Left lung (tissue), 10 donors: ENCODE results near the gene TXNDC2. TPM values are rescaled to one million over a fixed set of nuclear protein-coding genes. Genes with fewer than 3 reads are reported as not detected.

Experiments used
- ATAC-seq: fragments of 200-7000 bp; cut with Tn5 transposase; one replicate; pipeline ENCODE4 v1.9.1; 2020; ENCODE audit warnings: moderate library complexity
- DNase-seq, 4 donors: peaks; one replicate each; pipeline ENCODE4 v3.0.0-alpha.2; 2013 to 2020
- H3K27ac ChIP-seq, 2 donors: fragments of 200-600 bp; sonication (generic) in 1 of 2; one replicate each; pipeline versions ENCODE4 v1.5.0 to v1.8.0; 2020 to 2021
- H3K27me3 ChIP-seq, 2 donors: fragments of 200-600 bp; sonication (generic) in 1 of 2; one replicate each; pipeline versions ENCODE4 v1.5.0 to v1.8.0; 2020 to 2021
- H3K36me3 ChIP-seq, 2 donors: fragments of 200-600 bp; sonication (generic) in 1 of 2; one replicate each; pipeline versions ENCODE4 v1.5.0 to v1.8.0; 2020 to 2021
- H3K4me1 ChIP-seq, 2 donors: fragments of 200-600 bp; one replicate each; pipeline ENCODE4 v1.8.0; 2021
- H3K4me3 ChIP-seq, 2 donors: fragments of 200-600 bp; sonication (generic) in 1 of 2; one replicate each; pipeline versions ENCODE4 v1.5.0 to v1.8.0; 2020 to 2021; ENCODE audit warnings: mild to moderate bottlenecking in 1 of 2
- H3K9me3 ChIP-seq, 2 donors: fragments of 200-600 bp; sonication (generic) in 1 of 2; one replicate each; pipeline versions ENCODE4 v1.5.0 to v1.8.0; 2020 to 2021
- intact Hi-C, 2 donors: fragments of 100-400 bp; cut with DNase I; formaldehyde crosslinking; loops; one replicate each; pipeline versions ENCODE4 v1.11.2 to v1.14.2; 2022
- polyA plus RNA-seq, 6 donors: library from polyadenylated mRNA; unstranded; fragments of 120-200 nt; gene quantifications; one replicate each; pipeline ENCODE4 v1.2.1, GENCODE V29; 2013; ENCODE audit not compliant: insufficient read length in 6 of 6
- total RNA-seq, 2 donors: library from RNA; stranded (reverse); fragmentation: NEBNext Ultra II Directional; extraction: Animal tissue kit (Norgen Biotek cat#: 25700); gene quantifications; one replicate each; pipeline ENCODE4 v1.2.1, GENCODE V29; 2021
- TF ChIP-seq, protein P1 (sequence below), 2 donors: fragments of 200-600 bp; sonication (generic) in 1 of 2; IDR thresholded peaks; one replicate each; pipeline versions ENCODE4 v1.5.0 to v1.8.0; 2021; ENCODE audit warnings: antibody characterized with exemption in 2 of 2
- donor health status: DM: no; HTN: yes; CAD: no.
- donor health status: DM: no; HTN: no; CAD: no.

Gene TXNDC2
- total and polyA plus RNA-seq, 8 donors: 0.08 to 0.36 (median 0.18) TPM; not detected in 1

DNA sequence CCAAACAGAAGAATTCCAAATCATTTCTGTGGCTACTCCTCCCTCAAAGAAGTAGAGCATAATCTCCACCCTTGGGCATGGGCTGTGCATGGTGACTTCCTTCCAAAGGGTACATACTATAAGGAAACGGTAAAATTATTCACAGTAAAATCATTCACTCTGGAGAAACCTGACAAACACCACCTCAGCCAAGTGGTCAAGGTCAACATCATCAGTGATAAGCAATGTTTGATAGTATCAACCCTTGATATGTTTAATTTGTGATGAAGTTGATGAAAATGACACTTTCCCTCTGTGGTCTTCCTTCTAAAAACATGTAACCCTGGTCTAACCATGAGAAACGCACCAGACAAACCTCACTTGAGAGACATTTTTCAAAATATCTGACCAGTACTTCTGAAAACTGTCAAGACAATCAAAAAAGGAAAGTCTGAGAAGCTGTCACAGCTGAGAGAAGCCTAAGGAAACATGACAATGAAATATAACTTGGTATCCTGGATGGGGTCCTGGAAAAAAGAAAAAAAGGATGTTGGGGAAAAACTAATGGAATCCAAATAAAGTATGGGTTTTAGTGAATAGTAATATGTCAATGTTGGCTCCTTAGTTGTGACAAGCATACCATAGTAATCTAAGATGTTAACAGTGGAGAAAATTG is 9.4 kb upstream of the TXNDC2 start:
- no peaks in the 10 kb centered on the region for H3K27me3 ChIP-seq
- peak overlapping the region; percentile 80 to 89 for H3K27ac ChIP-seq
- intact Hi-C loops: no loop called here
- H3K4me1 ChIP-seq: peaks cover 0 to 8% of the 10 kb centered on the region in 2 donors
- ATAC-seq (no peak), DNase-seq (no peak)
- no peak overlapping the region for H3K4me3 ChIP-seq
- no peaks in the 10 kb centered on the region for H3K36me3 ChIP-seq
- H3K9me3 ChIP-seq: no peaks in the 10 kb centered on the region
- TF ChIP-seq, protein P1, sequence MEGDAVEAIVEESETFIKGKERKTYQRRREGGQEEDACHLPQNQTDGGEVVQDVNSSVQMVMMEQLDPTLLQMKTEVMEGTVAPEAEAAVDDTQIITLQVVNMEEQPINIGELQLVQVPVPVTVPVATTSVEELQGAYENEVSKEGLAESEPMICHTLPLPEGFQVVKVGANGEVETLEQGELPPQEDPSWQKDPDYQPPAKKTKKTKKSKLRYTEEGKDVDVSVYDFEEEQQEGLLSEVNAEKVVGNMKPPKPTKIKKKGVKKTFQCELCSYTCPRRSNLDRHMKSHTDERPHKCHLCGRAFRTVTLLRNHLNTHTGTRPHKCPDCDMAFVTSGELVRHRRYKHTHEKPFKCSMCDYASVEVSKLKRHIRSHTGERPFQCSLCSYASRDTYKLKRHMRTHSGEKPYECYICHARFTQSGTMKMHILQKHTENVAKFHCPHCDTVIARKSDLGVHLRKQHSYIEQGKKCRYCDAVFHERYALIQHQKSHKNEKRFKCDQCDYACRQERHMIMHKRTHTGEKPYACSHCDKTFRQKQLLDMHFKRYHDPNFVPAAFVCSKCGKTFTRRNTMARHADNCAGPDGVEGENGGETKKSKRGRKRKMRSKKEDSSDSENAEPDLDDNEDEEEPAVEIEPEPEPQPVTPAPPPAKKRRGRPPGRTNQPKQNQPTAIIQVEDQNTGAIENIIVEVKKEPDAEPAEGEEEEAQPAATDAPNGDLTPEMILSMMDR (IDR thresholded peaks at IDR 0.05): no peak

DNA sequence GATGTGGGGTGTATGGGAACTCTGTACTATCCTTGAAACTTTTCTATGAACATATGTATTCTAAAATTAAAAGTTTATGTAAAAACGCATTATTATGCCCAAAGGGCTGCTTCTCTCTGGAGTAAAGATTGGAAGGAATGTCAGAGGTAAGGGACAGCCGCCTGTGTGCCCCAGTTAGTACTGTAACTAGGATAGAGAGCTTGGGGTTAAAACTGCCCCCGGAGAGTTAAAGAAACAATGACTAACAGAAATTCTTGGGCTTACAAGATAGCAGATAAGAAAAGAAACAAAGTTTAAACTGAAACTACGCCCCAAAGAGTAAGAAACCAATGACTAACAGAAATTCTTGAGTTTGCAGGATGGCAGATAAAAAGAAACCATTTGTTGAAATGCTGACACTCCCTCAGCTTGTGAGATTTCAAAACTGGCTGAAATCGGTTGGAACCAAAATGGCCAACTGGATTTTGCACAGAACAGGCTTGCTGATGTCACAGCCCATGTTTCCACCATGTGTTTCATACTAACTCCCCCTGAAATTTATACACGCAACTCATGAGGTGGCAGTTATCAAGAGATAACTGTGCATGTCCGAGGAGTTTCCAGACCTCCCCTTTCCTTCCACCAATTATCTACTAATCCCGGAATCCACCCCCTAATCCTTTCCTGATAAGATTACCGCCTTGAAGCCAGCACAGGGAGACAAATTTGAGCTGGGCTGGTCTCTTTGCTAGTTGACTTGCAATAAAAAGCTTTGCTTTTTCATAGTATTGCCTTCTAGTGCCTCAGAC is 8.7 kb upstream of the TXNDC2 start:
- intact Hi-C loops: no loop called here
- peak overlapping the region; percentile 80 to 89 for H3K27ac ChIP-seq
- peaks cover 0 to 8% of the 10 kb centered on the region in 2 donors for H3K4me1 ChIP-seq
- no peaks in the 10 kb centered on the region for H3K36me3 ChIP-seq
- H3K27me3 ChIP-seq: no peaks in the 10 kb centered on the region
- no peaks in the 10 kb centered on the region for H3K9me3 ChIP-seq
- ATAC-seq (peak; percentile 76), DNase-seq (peak in 2 of 4 donors; percentile 43 to 77)
- TF ChIP-seq, protein P1 (IDR thresholded peaks at IDR 0.05): no peak
- no peak overlapping the region for H3K4me3 ChIP-seq

DNA sequence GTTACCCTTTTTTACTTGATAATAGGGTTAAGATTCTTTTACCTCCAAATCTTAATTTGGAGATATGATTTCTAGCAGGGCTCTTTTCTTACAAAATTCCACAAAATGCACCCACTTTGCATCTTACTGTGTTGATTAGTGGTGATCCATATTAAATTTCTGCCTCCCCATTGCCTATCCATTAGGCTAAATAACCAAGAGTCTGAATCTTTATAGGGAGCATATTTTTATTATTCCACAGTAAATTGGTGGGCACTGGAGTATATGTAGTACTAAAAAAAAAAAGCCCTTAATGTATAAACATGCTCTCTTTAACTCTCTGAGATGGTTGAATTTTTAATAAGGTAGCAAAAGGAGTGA is 8.1 kb upstream of the TXNDC2 start:
- H3K27me3 ChIP-seq: no peaks in the 10 kb centered on the region
- H3K27ac ChIP-seq: peak overlapping the region; percentile 80 to 89
- intact Hi-C loops: no loop called here
- H3K4me1 ChIP-seq: peaks cover 0 to 8% of the 10 kb centered on the region in 2 donors
- H3K36me3 ChIP-seq: no peaks in the 10 kb centered on the region
- no peak for DNase-seq
- TF ChIP-seq, protein P1 (IDR thresholded peaks at IDR 0.05): no peak
- H3K9me3 ChIP-seq: no peaks in the 10 kb centered on the region
- no peak for ATAC-seq
- no peak overlapping the region for H3K4me3 ChIP-seq

DNA sequence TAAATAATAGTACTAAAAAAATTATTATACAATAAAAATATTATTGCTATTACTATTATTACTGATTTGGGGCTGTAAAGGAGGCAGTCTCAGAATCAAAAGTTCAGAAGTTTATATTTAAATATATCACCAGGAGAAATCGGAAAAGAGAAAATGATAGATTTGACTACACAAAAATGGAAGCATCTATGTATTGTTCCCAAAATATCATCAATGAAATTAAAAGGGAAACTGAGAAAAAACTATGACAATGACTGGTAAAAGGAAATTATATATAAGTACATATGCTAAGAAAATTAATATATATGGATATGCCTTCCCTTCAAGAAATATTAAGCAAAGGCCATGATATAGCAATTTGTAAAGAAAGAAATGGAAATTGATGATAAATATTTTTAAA is 7.7 kb upstream of the TXNDC2 start:
- TF ChIP-seq, protein P1 (IDR thresholded peaks at IDR 0.05): no peak
- no peak overlapping the region for H3K27ac ChIP-seq
- no peak for ATAC-seq
- no peak overlapping the region for H3K4me3 ChIP-seq
- H3K36me3 ChIP-seq: no peaks in the 10 kb centered on the region
- H3K4me1 ChIP-seq: peaks cover 0 to 8% of the 10 kb centered on the region in 2 donors
- no peak for DNase-seq
- intact Hi-C loops: no loop called here
- H3K27me3 ChIP-seq: no peaks in the 10 kb centered on the region
- no peaks in the 10 kb centered on the region for H3K9me3 ChIP-seq

DNA sequence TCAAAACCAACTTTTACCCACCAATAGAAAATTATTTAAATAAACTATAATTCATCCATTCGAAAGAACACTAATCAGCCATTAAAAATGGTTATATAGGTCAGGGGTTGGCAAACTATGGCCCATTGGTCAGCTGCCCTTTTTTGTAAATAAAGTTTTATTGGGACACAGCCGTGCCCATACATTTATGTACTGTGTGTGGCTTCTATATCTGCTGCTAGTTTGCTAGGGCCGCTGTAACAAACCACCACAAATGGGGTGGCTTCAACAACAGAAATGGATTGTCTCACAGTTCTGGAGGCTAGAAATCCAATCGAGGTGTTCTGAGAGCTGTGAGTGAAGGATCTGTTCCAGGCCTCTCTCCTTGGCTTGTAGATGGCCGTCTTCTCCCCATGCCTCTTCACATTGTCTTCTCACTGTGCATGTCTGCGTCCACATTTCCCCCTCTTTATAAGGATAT is 7.0 kb upstream of the TXNDC2 start:
- DNase-seq: no peak

More for the DNA sequence above, 7.0 kb upstream of the TXNDC2 start:
- Histone ChIP-seq H3K27ac (no peak overlapping the region), H3K4me3 (no peak overlapping the region), H3K9me3 (no peaks in the 10 kb centered on the region), H3K36me3 (no peaks in the 10 kb centered on the region), H3K4me1 (peaks cover 0 to 8% of the 10 kb centered on the region in 2 donors), H3K27me3 (no peaks in the 10 kb centered on the region)
- ATAC-seq: no peak
- intact Hi-C loops: no loop called here
- TF ChIP-seq, protein P1 (IDR thresholded peaks at IDR 0.05): no peak
